ENCODE data around the gene ST6GALNAC4.

The ST6GALNAC4 gene, protein sequence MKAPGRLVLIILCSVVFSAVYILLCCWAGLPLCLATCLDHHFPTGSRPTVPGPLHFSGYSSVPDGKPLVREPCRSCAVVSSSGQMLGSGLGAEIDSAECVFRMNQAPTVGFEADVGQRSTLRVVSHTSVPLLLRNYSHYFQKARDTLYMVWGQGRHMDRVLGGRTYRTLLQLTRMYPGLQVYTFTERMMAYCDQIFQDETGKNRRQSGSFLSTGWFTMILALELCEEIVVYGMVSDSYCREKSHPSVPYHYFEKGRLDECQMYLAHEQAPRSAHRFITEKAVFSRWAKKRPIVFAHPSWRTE

DNA sequence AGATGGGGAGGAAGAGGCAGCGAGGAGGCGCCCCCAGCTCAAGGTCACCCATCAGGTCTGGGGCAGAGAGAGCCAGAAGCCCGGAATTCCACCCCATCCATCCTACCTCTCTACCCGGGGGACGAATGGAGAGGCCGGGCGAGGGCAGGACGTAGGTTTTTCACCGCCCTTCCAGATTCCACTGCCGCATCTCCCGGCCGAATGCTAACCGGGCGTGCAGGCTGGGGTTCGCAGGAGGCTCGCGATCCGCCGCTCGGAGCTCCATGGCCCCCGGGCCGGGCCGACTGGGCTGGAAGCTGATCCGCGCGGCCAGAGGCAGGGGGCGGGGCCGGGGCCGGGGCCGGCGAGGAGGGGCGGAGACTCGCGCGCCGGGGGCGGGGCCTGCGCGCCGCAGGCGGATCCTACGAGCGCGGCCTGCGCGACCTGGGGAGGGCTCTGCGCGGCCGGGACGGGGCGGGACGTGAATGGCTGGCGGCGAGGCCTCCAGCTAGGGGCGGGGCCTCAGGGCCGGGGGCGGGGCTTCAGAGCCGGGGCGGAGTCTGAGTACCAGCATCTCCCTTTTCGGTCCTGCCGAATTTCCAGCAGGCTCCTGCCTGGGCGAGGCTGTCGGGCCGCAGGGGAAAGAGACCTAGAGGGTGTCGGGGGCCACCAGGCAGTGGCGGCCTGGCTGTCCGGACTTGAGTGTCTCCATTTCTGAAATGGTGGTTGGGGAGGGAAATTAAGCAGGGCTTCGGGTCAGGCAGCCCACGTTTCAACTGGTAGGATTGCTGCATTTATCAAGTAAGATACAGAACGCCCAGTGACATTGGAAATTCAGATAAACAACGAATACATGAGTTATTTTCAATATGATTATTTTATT is at the start of gene ST6GALNAC4:
Gene ST6GALNAC4 (minus strand): TSS at position 322 of the 862 bp plus-strand sequence. CDS start 622 bp downstream, outside the sequence.
- DNase-seq (ENCODE audit: low spot score): peak; percentile 100
- in situ Hi-C loops (cut with MboI; ENCODE audit: low sequenced_read_pairs, unreplicated experiment): no loop called here
- TF ChIP-seq, protein P1, sequence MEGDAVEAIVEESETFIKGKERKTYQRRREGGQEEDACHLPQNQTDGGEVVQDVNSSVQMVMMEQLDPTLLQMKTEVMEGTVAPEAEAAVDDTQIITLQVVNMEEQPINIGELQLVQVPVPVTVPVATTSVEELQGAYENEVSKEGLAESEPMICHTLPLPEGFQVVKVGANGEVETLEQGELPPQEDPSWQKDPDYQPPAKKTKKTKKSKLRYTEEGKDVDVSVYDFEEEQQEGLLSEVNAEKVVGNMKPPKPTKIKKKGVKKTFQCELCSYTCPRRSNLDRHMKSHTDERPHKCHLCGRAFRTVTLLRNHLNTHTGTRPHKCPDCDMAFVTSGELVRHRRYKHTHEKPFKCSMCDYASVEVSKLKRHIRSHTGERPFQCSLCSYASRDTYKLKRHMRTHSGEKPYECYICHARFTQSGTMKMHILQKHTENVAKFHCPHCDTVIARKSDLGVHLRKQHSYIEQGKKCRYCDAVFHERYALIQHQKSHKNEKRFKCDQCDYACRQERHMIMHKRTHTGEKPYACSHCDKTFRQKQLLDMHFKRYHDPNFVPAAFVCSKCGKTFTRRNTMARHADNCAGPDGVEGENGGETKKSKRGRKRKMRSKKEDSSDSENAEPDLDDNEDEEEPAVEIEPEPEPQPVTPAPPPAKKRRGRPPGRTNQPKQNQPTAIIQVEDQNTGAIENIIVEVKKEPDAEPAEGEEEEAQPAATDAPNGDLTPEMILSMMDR (IDR thresholded peaks at IDR 0.05; ENCODE audit: borderline replicate concordance, control extremely low read depth, extremely low read depth, insufficient read depth, missing control alignments): no peak

DNA sequence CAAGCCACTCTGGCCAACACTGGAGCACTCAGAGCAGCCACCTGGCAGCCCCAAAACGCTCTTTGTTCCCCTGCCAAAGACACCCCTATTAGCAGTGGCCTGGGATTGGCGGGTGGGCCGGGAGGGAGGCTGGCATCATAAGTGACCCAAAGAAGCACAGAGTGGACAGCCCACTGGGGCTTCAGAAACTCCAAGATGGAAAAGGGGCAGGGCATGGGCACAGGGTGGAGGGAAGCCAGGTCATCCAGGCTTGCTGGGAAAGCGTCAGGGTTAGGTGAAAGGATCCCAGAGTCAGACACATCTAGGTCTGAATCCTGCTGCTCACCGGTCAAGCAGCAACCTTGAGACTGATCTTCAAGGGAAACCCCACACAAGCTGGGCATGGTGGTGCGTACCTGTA is 49.1 kb upstream of the ST6GALNAC4 start:
- TF ChIP-seq, protein P1 (IDR thresholded peaks at IDR 0.05; ENCODE audit: borderline replicate concordance, control extremely low read depth, extremely low read depth, insufficient read depth, missing control alignments): no peak
- DNase-seq (ENCODE audit: low spot score): no peak
- in situ Hi-C loops (cut with MboI; ENCODE audit: low sequenced_read_pairs, unreplicated experiment): no loop called here

DNA sequence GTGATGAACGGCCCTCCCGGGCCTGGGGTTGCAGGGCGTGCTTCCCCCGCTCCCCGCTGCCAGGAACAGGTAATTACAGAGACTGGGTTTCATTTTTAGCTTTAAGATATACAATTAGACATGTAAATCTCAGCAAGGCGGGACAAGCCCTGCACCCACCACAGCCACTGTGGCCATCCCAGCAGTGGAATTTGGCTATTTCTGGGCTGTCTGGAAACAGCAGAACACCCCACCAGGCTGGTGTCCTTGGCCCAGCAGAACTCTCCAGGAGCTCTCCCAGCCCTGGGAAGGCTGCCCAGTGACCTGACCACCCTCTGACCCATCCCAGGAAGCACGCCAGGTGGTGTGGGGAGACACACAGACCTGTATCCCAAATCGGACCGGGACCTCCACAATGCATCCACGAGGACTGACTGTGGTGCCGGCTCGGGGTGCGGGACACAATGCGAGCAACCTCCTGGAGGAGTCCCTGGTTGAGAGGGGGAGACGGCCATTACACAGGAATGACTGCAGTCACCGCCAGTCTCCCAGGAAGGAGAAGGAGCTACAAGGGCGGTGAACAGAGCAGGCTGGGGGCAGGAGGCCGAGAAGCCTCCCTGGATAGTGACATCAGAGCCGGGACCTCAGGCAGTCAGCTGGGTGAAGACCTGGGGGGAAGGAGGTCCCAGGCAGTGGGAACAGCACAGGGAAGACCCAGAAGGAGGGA is 46.7 kb upstream of the ST6GALNAC4 start:
- DNase-seq (ENCODE audit: low spot score): no peak
- TF ChIP-seq, protein P1 (IDR thresholded peaks at IDR 0.05; ENCODE audit: borderline replicate concordance, control extremely low read depth, extremely low read depth, insufficient read depth, missing control alignments): no peak
- in situ Hi-C loops (cut with MboI; ENCODE audit: low sequenced_read_pairs, unreplicated experiment): no loop called here

DNA sequence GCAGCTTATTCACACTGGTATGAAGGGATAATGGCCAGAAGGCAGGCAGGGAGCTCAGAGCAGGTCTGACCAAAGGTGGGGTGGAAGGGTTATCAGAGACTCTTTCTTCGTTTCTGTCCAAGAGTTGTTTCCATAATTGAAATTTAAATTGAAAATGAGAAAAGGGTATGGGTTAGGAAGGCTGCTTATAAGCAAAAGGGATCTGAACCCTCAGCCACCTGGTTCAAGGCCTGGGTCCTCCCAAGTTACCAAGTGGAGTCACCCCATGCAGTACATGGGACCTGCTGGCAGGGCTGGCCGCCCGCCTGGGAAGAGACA is 46.2 kb upstream of the ST6GALNAC4 start:
- DNase-seq (ENCODE audit: low spot score): no peak
- in situ Hi-C loops (cut with MboI; ENCODE audit: low sequenced_read_pairs, unreplicated experiment): no loop called here
- TF ChIP-seq, protein P1 (IDR thresholded peaks at IDR 0.05; ENCODE audit: borderline replicate concordance, control extremely low read depth, extremely low read depth, insufficient read depth, missing control alignments): no peak

DNA sequence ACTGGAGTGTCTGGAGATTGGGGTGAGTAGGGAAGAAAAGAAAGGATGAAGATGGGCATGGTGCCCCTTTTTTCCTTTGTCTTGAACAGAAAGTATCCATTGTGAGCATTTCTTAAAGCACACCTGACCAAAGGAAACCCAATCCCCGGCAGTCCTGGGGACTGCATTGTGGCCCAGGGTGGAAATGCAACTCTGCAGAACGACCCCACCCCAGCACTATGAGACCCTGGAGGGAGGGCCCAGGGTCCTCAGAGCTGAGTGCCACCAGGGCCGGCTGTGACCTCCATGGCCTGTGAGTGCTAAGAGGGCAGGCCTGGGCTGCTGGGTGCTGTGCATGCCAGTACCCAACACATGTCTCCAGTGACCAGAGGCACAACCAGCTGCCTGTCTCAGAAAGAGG is 45.4 kb upstream of the ST6GALNAC4 start:
- TF ChIP-seq, protein P1 (IDR thresholded peaks at IDR 0.05; ENCODE audit: borderline replicate concordance, control extremely low read depth, extremely low read depth, insufficient read depth, missing control alignments): no peak
- no peak for DNase-seq (ENCODE audit: low spot score)
- in situ Hi-C loops (cut with MboI; ENCODE audit: low sequenced_read_pairs, unreplicated experiment): no loop called here

DNA sequence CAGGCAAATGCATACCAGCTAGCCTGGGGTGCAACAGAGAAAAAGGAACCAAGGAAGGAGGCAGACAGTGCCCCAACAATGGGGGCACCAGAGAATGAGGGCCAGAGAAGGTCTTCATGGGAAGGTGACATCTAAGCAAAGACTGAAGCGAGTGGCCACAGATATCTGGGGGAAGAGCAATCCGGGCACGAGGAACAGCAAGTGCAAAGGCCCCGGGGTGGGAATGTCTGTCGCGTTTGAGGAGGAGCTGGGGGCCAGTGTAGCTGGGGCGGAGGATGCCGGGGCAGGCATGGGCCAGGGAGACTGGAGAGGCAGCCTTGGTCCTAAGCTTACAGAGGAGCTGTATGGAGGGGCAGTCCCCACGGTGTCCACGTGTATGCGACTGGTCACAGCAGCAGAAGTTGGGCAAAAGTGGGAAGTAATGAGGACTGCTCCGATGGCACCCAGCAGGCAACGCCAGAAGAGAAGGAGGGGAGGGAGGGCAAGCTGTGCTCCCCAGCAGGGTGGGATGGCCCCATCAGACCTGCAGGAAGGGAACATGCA is 44.8 kb upstream of the ST6GALNAC4 start:
- DNase-seq (ENCODE audit: low spot score): no peak
- TF ChIP-seq, protein P1 (IDR thresholded peaks at IDR 0.05; ENCODE audit: borderline replicate concordance, control extremely low read depth, extremely low read depth, insufficient read depth, missing control alignments): no peak
- in situ Hi-C loops (cut with MboI; ENCODE audit: low sequenced_read_pairs, unreplicated experiment): no loop called here

Measured in GM13976 (cell line).